GM21528 (cell line): ENCODE data around the gene RBMS1.

Experiments used
- ATAC-seq: cut with Tn5 transposase; IDR thresholded peaks from one replicate; pipeline ENCODE4 v1.9.1; 2021; ENCODE audit warnings: mild to moderate bottlenecking, moderate library complexity; ENCODE audit not compliant: unreplicated experiment, low FRiP score

Gene RBMS1

GRCh38 chr2:160317181-160318099 lies 176.2 kb downstream of the RBMS1 start:
- no peak for ATAC-seq

GRCh38 chr2:160315337-160315736 lies 178.3 kb downstream of the RBMS1 start:
- ATAC-seq = no peak

- no peak for ATAC-seq
Observed at GRCh38 chr2:160310118-160310828, 183.3 kb downstream of the RBMS1 start.

- no peak for ATAC-seq
Observed at GRCh38 chr2:160309585-160309984, 184.0 kb downstream of the RBMS1 start.

- ATAC-seq = no peak
Observed at GRCh38 chr2:160308915-160309314, 184.7 kb downstream of the RBMS1 start.

DNA sequence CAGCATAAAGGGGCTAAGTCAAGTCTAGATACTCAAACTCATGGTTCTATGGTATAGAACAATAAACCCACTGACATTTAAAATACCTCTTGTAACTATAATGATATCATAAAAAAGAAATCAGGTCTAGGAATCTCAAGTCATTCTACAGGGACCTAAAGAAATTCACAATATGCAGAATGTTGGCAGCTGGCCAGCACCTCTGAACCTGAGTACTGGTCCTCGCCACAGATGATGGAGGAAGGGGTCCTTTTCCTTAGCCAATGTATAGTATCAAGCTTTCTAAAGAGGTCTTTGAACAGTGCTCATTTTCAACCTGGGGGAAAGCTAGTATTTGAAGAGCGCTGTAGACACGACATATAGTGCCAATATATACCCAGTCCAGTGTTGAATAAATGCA lies 185.1 kb downstream of the RBMS1 start:
- no peak for ATAC-seq

GRCh38 chr2:160306985-160307384 lies 186.6 kb downstream of the RBMS1 start:
- ATAC-seq = no peak

DNA sequence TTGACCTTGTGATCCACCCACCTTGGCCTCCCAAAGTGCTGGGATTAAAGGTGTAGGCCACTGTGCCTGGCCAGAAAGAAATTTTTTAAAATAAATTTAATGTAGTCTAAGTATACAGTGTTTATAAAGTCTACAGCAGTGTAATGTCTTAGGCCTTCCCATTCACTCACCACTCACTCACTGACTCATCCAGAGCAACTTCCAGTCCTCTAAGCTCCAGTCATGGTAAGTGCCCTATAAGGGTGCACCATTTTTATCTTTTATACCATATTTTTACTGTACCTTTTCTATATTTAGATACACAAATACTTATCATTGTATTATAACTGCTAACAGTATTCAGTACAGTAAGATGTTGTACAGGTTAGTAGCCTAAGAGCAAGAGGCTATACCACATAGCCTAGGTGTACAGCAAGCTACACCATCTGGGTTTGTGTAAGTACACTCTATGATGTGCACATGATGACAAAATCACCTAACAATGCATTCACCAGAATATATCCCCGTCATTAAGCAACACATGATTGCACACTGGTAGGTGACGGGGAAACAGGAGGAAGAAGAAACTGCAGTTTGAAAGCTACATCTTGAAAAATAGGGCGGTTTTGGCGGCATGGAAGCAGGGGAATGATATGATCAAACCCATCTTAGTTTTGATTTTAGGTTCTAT lies 188.4 kb downstream of the RBMS1 start:
- ATAC-seq = no peak

GRCh38 chr2:160303527-160303926 lies 190.1 kb downstream of the RBMS1 start:
- no peak for ATAC-seq

- ATAC-seq = no peak
Observed at GRCh38 chr2:160303076-160303475, 190.5 kb downstream of the RBMS1 start.

DNA sequence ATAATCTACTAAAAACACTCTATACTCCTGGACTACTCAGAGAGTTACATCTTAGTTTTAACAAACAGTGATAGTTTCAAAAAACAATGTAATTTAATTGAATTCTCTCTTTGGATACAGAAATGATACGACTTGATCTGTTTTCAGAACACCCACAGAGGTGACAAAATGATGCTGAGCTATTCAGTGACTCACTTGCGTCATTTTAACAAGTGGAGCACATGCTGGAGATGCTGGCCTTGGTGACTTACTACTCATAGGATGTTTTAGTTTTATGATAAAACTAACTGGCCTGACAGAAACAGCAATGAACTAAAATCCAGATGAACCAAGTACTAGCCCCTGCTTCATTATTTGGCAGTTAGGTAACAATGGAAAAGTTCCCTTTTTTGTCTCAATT lies 192.2 kb downstream of the RBMS1 start:
- no peak for ATAC-seq

DNA sequence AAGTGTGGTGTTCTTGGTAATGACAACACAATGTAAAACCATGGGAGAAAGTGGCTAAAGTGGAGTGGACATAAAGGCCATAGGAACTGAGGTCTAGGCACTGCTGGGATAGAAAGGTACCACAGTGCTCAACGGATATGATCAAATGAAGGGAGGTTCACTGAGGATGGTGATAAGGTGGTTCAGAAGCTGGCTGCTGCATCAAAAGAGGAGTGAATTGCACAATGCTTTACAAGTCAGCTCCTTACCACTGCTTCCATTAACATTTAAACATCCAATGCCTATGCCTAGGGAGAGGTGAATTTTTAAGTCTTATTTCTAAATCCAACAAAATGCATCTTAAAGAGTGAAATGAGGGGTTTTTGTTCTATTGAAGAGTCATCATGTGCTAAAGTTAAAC lies 193.4 kb downstream of the RBMS1 start:
- ATAC-seq = no peak

DNA sequence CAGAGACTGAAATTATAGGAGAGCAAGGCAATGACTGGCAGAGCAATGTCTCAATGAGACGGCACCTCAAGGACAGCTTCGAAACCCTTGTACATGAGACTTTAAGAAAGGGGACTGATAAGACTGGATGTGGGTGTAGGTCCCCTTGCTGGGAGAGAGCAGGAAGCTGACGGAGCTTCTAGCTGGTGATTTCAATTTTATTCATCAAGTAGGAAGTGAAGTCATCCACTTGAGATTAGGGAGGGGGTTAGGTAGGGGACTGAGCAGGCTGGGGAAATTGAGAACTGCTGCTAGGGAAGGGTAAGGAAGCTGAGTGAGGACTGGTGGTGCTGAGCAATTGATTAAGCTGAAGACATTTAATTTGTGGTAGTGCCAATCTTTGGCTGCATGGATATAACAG lies 194.1 kb downstream of the RBMS1 start:
- ATAC-seq = no peak

DNA sequence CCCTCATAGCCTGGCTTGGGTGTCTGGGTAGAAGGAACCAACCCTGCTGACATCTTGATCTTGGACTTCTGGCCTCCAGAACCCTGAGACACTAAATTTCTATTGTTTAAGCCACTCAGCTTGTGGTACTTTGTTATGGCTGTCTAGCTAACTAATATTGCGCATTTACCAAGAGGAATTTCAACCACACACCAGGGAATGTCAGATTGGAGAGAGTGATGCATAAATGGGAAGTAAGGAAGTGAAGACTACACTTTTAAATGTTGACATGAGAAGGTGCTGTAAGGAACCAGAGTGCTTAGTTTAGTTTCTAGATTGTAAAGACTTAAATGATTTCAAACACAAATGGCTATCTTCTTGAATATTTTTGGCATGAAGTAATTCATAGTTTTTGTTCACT lies 194.6 kb downstream of the RBMS1 start:
- no peak for ATAC-seq

- ATAC-seq = no peak
Observed at GRCh38 chr2:160295519-160296207, 197.9 kb downstream of the RBMS1 start.

DNA sequence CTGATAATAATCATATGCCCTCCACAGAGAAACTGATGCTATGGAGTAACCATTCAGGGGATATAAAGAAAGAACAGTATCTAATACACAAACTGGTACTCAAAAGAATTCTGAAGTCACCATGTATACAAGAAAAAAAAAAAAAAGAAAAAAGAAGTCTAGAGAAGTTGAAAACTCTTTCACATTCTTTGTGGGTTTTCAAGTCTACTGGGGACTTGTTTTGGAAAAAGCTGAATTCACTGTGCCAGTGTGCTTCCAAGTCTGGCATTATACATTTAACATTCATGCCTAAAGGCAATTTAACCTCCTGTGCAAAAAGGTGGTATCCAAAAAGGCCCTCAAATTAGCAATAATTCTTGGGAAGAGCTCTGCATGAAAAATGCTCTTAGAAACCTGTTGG lies 198.7 kb downstream of the RBMS1 start:
- ATAC-seq = no peak

DNA sequence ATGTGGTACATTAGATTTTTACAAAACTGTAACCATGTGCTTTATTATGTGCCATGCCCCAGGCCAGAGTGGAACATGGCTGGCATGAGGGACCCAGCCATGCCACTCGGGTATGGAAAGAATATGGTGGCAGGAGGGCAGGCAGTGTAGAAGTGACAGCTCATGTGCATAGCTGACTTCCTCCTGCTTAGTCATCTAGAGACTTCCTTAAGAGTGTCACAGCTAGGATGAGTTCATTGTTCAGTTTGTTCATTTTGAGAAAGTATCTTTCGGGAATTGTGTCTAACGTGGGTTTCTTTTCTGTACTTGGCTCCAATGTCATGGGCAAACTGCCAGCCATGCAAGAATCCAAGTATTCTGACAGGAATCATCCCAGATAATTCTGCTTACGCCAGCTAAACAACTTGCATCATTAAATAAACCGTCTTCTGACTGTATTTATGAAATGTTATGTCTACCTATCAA lies 199.2 kb downstream of the RBMS1 start:
- ATAC-seq = no peak

- no peak for ATAC-seq
Observed at GRCh38 chr2:160293391-160294091, 200.1 kb downstream of the RBMS1 start.

GRCh38 chr2:160292225-160292624 lies 201.4 kb downstream of the RBMS1 start:
- no peak for ATAC-seq

GRCh38 chr2:160291382-160291781 lies 202.2 kb downstream of the RBMS1 start:
- ATAC-seq = no peak
